Embryonic facial prominence (tissue), 1 donor: ENCODE results near the gene MPDU1.
A peak's percentile ranks its signal among the peaks of the same experiment; 100 is the strongest.

Experiments used
- DNase-seq: peaks from one replicate; pipeline ENCODE4 v3.0.0-alpha.2; 2016; ENCODE audit errors: extremely low spot score

Gene MPDU1

GRCh38 chr17:7583253-7584109, at the start of gene MPDU1:
MPDU1 (plus strand) TSS chr17:7583852; CDS start chr17:7583863, 11 bp downstream.
- DNase-seq = peak; percentile 96

- no peak for DNase-seq
Measured at GRCh38 chr17:7538050-7538449, 45.6 kb upstream of the MPDU1 start.

- no peak for DNase-seq
Measured at GRCh38 chr17:7538891-7539545, 44.6 kb upstream of the MPDU1 start.

GRCh38 chr17:7541074-7541621, 42.5 kb upstream of the MPDU1 start:
- DNase-seq = no peak

- no peak for DNase-seq
Measured at GRCh38 chr17:7544911-7545310, 38.7 kb upstream of the MPDU1 start.

- no peak for DNase-seq
Measured at GRCh38 chr17:7548585-7549400, 34.9 kb upstream of the MPDU1 start, which contains the start of gene TNFSF12. TNFSF12 (plus strand) TSS chr17:7549058; CDS start chr17:7549154, 96 bp downstream.

GRCh38 chr17:7549401-7550055, 34.1 kb upstream of the MPDU1 start:
- no peak for DNase-seq

- no peak for DNase-seq
Measured at GRCh38 chr17:7550344-7550743, 33.3 kb upstream of the MPDU1 start.

GRCh38 chr17:7551396-7551795, 32.3 kb upstream of the MPDU1 start:
- DNase-seq = no peak

- no peak for DNase-seq
Measured at GRCh38 chr17:7552621-7553051, 31.0 kb upstream of the MPDU1 start.

- DNase-seq = no peak
Measured at GRCh38 chr17:7553356-7553755, 30.3 kb upstream of the MPDU1 start.

GRCh38 chr17:7555320-7555948, 28.2 kb upstream of the MPDU1 start:
- no peak for DNase-seq

- no peak for DNase-seq
Measured at GRCh38 chr17:7556627-7557026, 27.0 kb upstream of the MPDU1 start.

- DNase-seq = no peak
Measured at GRCh38 chr17:7557147-7557764, 26.4 kb upstream of the MPDU1 start.

GRCh38 chr17:7557775-7558543, 25.7 kb upstream of the MPDU1 start:
- DNase-seq = no peak

GRCh38 chr17:7558544-7559319, 24.9 kb upstream of the MPDU1 start, which contains the start of gene TNFSF13:
TNFSF13 (plus strand) TSS chr17:7558750; CDS start chr17:7559040, 290 bp downstream.
- DNase-seq = no peak

GRCh38 chr17:7559320-7560171, 24.1 kb upstream of the MPDU1 start:
- DNase-seq = no peak
